Parathyroid adenoma (tissue), 2 donors: ENCODE results near the gene PRRT1.
A peak's percentile ranks its signal among the peaks of the same experiment; 100 is the strongest.

Experiments
- H2AFZ ChIP-seq: fragments of 300-600 bp; sonication (generic); one replicate; pipeline ENCODE4 v1.7.0; 2017; ENCODE audit warnings: antibody characterized with exemption, mild to moderate bottlenecking
- H3K27ac ChIP-seq: fragments of 300-600 bp; sonication (generic); one replicate; pipeline ENCODE4 v1.7.0; 2017
- H3K27me3 ChIP-seq: fragments of 300-600 bp; sonication (generic); one replicate; pipeline ENCODE4 v1.7.0; 2017; ENCODE audit warnings: low read length; ENCODE audit not compliant: control insufficient read depth, insufficient read depth
- H3K36me3 ChIP-seq: fragments of 300-600 bp; sonication (generic); one replicate; pipeline ENCODE4 v1.7.0; 2017; ENCODE audit warnings: low read length; ENCODE audit not compliant: control insufficient read depth, insufficient read depth
- H3K4me1 ChIP-seq: fragments of 300-600 bp; sonication (generic); one replicate; pipeline ENCODE4 v1.7.0; 2017; ENCODE audit warnings: control low read depth
- H3K4me2 ChIP-seq: fragments of 300-600 bp; sonication (generic); one replicate; pipeline ENCODE4 v1.7.0; 2017; ENCODE audit warnings: low read length
- H3K4me3 ChIP-seq: fragments of 300-600 bp; sonication (generic); one replicate; pipeline ENCODE4 v1.7.0; 2017; ENCODE audit warnings: low read depth, low read length
- H3K79me2 ChIP-seq: fragments of 300-600 bp; sonication (generic); one replicate; pipeline ENCODE4 v1.7.0; 2017; ENCODE audit warnings: control low read depth
- H3K9ac ChIP-seq: fragments of 300-600 bp; sonication (generic); one replicate; pipeline ENCODE4 v1.7.0; 2017; ENCODE audit warnings: mild to moderate bottlenecking
- H3K9me3 ChIP-seq: fragments of 300-600 bp; sonication (generic); one replicate; pipeline ENCODE4 v1.7.0; 2017; ENCODE audit warnings: low read length; ENCODE audit not compliant: control insufficient read depth
- CTCF ChIP-seq: fragments of 300-600 bp; sonication (generic); IDR thresholded peaks from one replicate; pipeline ENCODE4 v1.7.0; 2017; ENCODE audit warnings: antibody characterized with exemption, mild to moderate bottlenecking
- donor health status: primary hyperparathyroidism.

Gene PRRT1

GRCh38 chr6:32163559-32164258 lies 12.0 kb upstream of the PRRT1 start:
- Histone ChIP-seq H3K4me1 (no peaks in the 10 kb centered on the region), H3K4me2 (no peak overlapping the region), H3K27me3 (no peaks in the 10 kb centered on the region), H2AFZ (no peak overlapping the region), H3K79me2 (no peaks in the 10 kb centered on the region), H3K4me3 (no peak overlapping the region), H3K36me3 (no peaks in the 10 kb centered on the region), H3K9ac (no peak overlapping the region), H3K27ac (peak overlapping the region; percentile 11), H3K9me3 (no peaks in the 10 kb centered on the region)
- no peak for TF ChIP-seq CTCF

- Histone ChIP-seq H3K4me2 (no peak overlapping the region), H3K9ac (no peak overlapping the region), H3K27me3 (no peaks in the 10 kb centered on the region), H2AFZ (no peak overlapping the region), H3K27ac (no peak overlapping the region), H3K4me1 (peaks cover 3% of the 10 kb centered on the region), H3K36me3 (no peaks in the 10 kb centered on the region), H3K9me3 (no peaks in the 10 kb centered on the region), H3K4me3 (no peak overlapping the region), H3K79me2 (peaks cover 9% of the 10 kb centered on the region)
- no peak for TF ChIP-seq CTCF
These were observed 6.3 kb upstream of the PRRT1 start for GRCh38 chr6:32158052-32158451.

GRCh38 chr6:32156891-32157290 lies 5.2 kb upstream of the PRRT1 start:
- Histone ChIP-seq H3K27me3 (no peaks in the 10 kb centered on the region), H3K27ac (no peak overlapping the region), H3K79me2 (peaks cover 9% of the 10 kb centered on the region), H3K9ac (no peak overlapping the region), H3K4me2 (no peak overlapping the region), H3K9me3 (no peaks in the 10 kb centered on the region), H3K4me3 (no peak overlapping the region), H3K36me3 (no peaks in the 10 kb centered on the region), H3K4me1 (peaks cover 10% of the 10 kb centered on the region), H2AFZ (no peak overlapping the region)
- TF ChIP-seq CTCF: no peak

GRCh38 chr6:32154514-32155161 lies 2.9 kb upstream of the PRRT1 start:
- Histone ChIP-seq H3K9me3 (no peaks in the 10 kb centered on the region), H3K27ac (peak overlapping the region; percentile 98), H3K9ac (no peak overlapping the region), H3K4me3 (peak overlapping the region; percentile 80), H3K27me3 (no peaks in the 10 kb centered on the region), H3K79me2 (peaks cover 9% of the 10 kb centered on the region), H3K4me2 (peak overlapping the region; percentile 88), H3K36me3 (no peaks in the 10 kb centered on the region), H3K4me1 (peaks cover 15% of the 10 kb centered on the region), H2AFZ (peak overlapping the region; percentile 77)
- peak; percentile 76 for TF ChIP-seq CTCF
